ENCODE measurements around the gene RBM47.

Gene RBM47

GRCh38 chr4:40669504-40669903 is 39.8 kb upstream of the RBM47 start:
- no peak overlapping the region for H3K4me3 ChIP-seq (IDR thresholded peaks at IDR 0.05; ENCODE audit: insufficient read depth, low read depth, low read length)
- H3K27me3 ChIP-seq (ENCODE audit: insufficient read depth, low read depth), result no peaks in the 10 kb centered on the region
- H3K4me2 ChIP-seq, result no peak overlapping the region
- no peak overlapping the region for H2AFZ ChIP-seq (ENCODE audit: low read depth)
- H3K27ac ChIP-seq, result no peak overlapping the region
- no peaks in the 10 kb centered on the region for H3K79me2 ChIP-seq (ENCODE audit: insufficient read depth, low read depth)
- H3K36me3 ChIP-seq (ENCODE audit: insufficient read depth), result no peaks in the 10 kb centered on the region
- peaks cover 18% of the 10 kb centered on the region for H3K4me1 ChIP-seq (ENCODE audit: low read depth, poor library complexity, severe bottlenecking)
- TF ChIP-seq, protein P1, sequence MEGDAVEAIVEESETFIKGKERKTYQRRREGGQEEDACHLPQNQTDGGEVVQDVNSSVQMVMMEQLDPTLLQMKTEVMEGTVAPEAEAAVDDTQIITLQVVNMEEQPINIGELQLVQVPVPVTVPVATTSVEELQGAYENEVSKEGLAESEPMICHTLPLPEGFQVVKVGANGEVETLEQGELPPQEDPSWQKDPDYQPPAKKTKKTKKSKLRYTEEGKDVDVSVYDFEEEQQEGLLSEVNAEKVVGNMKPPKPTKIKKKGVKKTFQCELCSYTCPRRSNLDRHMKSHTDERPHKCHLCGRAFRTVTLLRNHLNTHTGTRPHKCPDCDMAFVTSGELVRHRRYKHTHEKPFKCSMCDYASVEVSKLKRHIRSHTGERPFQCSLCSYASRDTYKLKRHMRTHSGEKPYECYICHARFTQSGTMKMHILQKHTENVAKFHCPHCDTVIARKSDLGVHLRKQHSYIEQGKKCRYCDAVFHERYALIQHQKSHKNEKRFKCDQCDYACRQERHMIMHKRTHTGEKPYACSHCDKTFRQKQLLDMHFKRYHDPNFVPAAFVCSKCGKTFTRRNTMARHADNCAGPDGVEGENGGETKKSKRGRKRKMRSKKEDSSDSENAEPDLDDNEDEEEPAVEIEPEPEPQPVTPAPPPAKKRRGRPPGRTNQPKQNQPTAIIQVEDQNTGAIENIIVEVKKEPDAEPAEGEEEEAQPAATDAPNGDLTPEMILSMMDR (conservative IDR thresholded peaks at IDR 0.05; ENCODE audit: low read depth, low read length), result no peak
- no peak overlapping the region for H3K9ac ChIP-seq
- H4K20me1 ChIP-seq (ENCODE audit: insufficient read depth), result no peaks in the 10 kb centered on the region

- no peaks in the 10 kb centered on the region for H3K36me3 ChIP-seq (ENCODE audit: insufficient read depth)
- H3K27ac ChIP-seq, result no peak overlapping the region
- no peaks in the 10 kb centered on the region for H3K27me3 ChIP-seq (ENCODE audit: insufficient read depth, low read depth)
- H3K4me2 ChIP-seq, result no peak overlapping the region
- TF ChIP-seq, protein P1 (conservative IDR thresholded peaks at IDR 0.05; ENCODE audit: low read depth, low read length), result no peak
- no peak overlapping the region for H2AFZ ChIP-seq (ENCODE audit: low read depth)
- H3K9ac ChIP-seq, result no peak overlapping the region
- H3K79me2 ChIP-seq (ENCODE audit: insufficient read depth, low read depth), result no peaks in the 10 kb centered on the region
- no peaks in the 10 kb centered on the region for H4K20me1 ChIP-seq (ENCODE audit: insufficient read depth)
- H3K4me3 ChIP-seq (IDR thresholded peaks at IDR 0.05; ENCODE audit: insufficient read depth, low read depth, low read length), result no peak overlapping the region
- H3K4me1 ChIP-seq (ENCODE audit: low read depth, poor library complexity, severe bottlenecking), result peaks cover 11% of the 10 kb centered on the region
Measured at GRCh38 chr4:40665842-40666241, 36.2 kb upstream of the RBM47 start.

- H3K27ac ChIP-seq, result no peak overlapping the region
- no peak overlapping the region for H3K4me3 ChIP-seq (IDR thresholded peaks at IDR 0.05; ENCODE audit: insufficient read depth, low read depth, low read length)
- H3K4me1 ChIP-seq (ENCODE audit: low read depth, poor library complexity, severe bottlenecking), result peaks cover 16% of the 10 kb centered on the region
- no peaks in the 10 kb centered on the region for H3K36me3 ChIP-seq (ENCODE audit: insufficient read depth)
- TF ChIP-seq, protein P1 (conservative IDR thresholded peaks at IDR 0.05; ENCODE audit: low read depth, low read length), result no peak
- no peak overlapping the region for H2AFZ ChIP-seq (ENCODE audit: low read depth)
- H3K27me3 ChIP-seq (ENCODE audit: insufficient read depth, low read depth), result no peaks in the 10 kb centered on the region
- no peaks in the 10 kb centered on the region for H3K79me2 ChIP-seq (ENCODE audit: insufficient read depth, low read depth)
- no peaks in the 10 kb centered on the region for H4K20me1 ChIP-seq (ENCODE audit: insufficient read depth)
- H3K4me2 ChIP-seq, result no peak overlapping the region
- H3K9ac ChIP-seq, result no peak overlapping the region
Measured at GRCh38 chr4:40662962-40663604, 33.4 kb upstream of the RBM47 start.

GRCh38 chr4:40661803-40662202 is 32.1 kb upstream of the RBM47 start:
- Histone ChIP-seq H3K79me2 (ENCODE audit: insufficient read depth, low read depth) (no peaks in the 10 kb centered on the region), H3K4me2 (no peak overlapping the region), H3K27ac (no peak overlapping the region), H3K4me3 (IDR thresholded peaks at IDR 0.05; ENCODE audit: insufficient read depth, low read depth, low read length) (no peak overlapping the region), H3K36me3 (ENCODE audit: insufficient read depth) (no peaks in the 10 kb centered on the region), H4K20me1 (ENCODE audit: insufficient read depth) (no peaks in the 10 kb centered on the region), H3K9ac (no peak overlapping the region), H3K27me3 (ENCODE audit: insufficient read depth, low read depth) (no peaks in the 10 kb centered on the region), H3K4me1 (ENCODE audit: low read depth, poor library complexity, severe bottlenecking) (peaks cover 26% of the 10 kb centered on the region), H2AFZ (ENCODE audit: low read depth) (no peak overlapping the region)
- TF ChIP-seq, protein P1 (conservative IDR thresholded peaks at IDR 0.05; ENCODE audit: low read depth, low read length), result no peak
